ENCODE measurements around the gene DERL3.

DNA sequence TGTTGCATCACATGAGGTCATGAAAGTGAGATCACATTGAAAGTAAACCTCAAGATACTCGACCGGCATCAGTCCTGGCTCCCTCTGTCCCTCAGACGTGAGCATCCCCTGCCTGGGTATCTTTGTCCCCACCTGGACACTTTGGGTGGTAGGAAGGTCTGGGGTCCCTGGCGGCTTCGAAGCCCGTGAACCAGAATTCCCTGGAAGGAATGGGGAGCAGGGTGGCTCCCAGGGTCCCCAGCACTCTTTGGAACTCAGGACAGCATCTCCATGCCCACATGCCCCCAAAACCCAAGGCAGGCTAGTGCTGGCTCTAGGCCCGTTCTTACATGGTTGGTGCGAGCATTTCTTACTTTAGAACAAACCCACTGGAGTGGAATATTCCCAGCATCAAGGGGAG, 7.5 kb downstream of the DERL3 start:
- TF ChIP-seq, protein P1, sequence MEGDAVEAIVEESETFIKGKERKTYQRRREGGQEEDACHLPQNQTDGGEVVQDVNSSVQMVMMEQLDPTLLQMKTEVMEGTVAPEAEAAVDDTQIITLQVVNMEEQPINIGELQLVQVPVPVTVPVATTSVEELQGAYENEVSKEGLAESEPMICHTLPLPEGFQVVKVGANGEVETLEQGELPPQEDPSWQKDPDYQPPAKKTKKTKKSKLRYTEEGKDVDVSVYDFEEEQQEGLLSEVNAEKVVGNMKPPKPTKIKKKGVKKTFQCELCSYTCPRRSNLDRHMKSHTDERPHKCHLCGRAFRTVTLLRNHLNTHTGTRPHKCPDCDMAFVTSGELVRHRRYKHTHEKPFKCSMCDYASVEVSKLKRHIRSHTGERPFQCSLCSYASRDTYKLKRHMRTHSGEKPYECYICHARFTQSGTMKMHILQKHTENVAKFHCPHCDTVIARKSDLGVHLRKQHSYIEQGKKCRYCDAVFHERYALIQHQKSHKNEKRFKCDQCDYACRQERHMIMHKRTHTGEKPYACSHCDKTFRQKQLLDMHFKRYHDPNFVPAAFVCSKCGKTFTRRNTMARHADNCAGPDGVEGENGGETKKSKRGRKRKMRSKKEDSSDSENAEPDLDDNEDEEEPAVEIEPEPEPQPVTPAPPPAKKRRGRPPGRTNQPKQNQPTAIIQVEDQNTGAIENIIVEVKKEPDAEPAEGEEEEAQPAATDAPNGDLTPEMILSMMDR (conservative IDR thresholded peaks at IDR 0.05; ENCODE audit: low read depth, low read length): no peak
- TF ChIP-seq EZH2 (IDR thresholded peaks at IDR 0.05; ENCODE audit: borderline replicate concordance, low read depth, low read length, poor library complexity, severe bottlenecking): no peak

All from A673 (cell line).